SU-DHL-6 (cell line): ENCODE measurements around the gene LRP1-AS.

Source experiments
- H2AFZ ChIP-seq: fragments of 200-600 bp; sonication (generic); 2 replicates; pipeline ENCODE4 v1.6.1; 2014; ENCODE audit warnings: low read depth, mild to moderate bottlenecking, moderate library complexity, mixed read lengths, antibody characterized with exemption, low read length; ENCODE audit not compliant: severe bottlenecking
- H3F3A ChIP-seq: fragments of 200-600 bp; shearing (Covaris generic); 2 replicates; pipeline ENCODE4 v1.6.0; 2016; ENCODE audit warnings: antibody characterized with exemption, mild to moderate bottlenecking; ENCODE audit not compliant: insufficient read depth
- H3K27ac ChIP-seq: fragments of 200-600 bp; sonication (generic); 2 replicates; pipeline ENCODE4 v1.5.1; 2016; ENCODE audit warnings: low read depth, mild to moderate bottlenecking, low read length, moderate library complexity, mixed read lengths
- H3K27me3 ChIP-seq: fragments of 200-600 bp; sonication (generic), shearing (Covaris generic); 2 replicates; pipeline ENCODE4 v1.6.0; 2014; ENCODE audit warnings: mild to moderate bottlenecking, low read length
- H3K36me3 ChIP-seq: fragments of 200-600 bp; sonication (generic); 2 replicates; pipeline ENCODE4 v1.6.1; 2014; ENCODE audit warnings: mild to moderate bottlenecking, low read length, mixed read lengths
- H3K4me2 ChIP-seq: fragments of 300-600, 200-600 bp; shearing (Covaris generic), sonication (generic); 2 replicates; pipeline ENCODE4 v1.6.0; 2014; ENCODE audit warnings: low read length, low read depth, mild to moderate bottlenecking; ENCODE audit not compliant: poor library complexity, severe bottlenecking
- H3K4me3 ChIP-seq: fragments of 200-600 bp; sonication (generic); 2 replicates; pipeline ENCODE4 v1.5.1; 2014; ENCODE audit warnings: antibody characterized with exemption, low read length, mild to moderate bottlenecking, mixed read lengths; ENCODE audit not compliant: insufficient read depth, poor library complexity, severe bottlenecking
- H3K79me2 ChIP-seq: fragments of 200-600 bp; sonication (generic); 2 replicates; pipeline ENCODE4 v1.6.1; 2014; ENCODE audit warnings: mild to moderate bottlenecking, low read length, moderate library complexity; ENCODE audit not compliant: insufficient read depth
- H3K9ac ChIP-seq: fragments of 200-600 bp; sonication (generic); 2 replicates; pipeline ENCODE4 v1.7.0; 2014; ENCODE audit warnings: mild to moderate bottlenecking, low read length
- H3K9me2 ChIP-seq: fragments of 200-600 bp; sonication (generic); replicated peaks from 2 replicates; pipeline ENCODE4 v1.6.1; 2014; ENCODE audit warnings: low read length; ENCODE audit not compliant: insufficient read depth
- H3K9me3 ChIP-seq: fragments of 200-600 bp; sonication (generic); 2 replicates; pipeline ENCODE4 v1.6.1; 2014; ENCODE audit warnings: low read length, mixed read lengths; ENCODE audit not compliant: insufficient read depth
- H4K20me1 ChIP-seq: fragments of 200-600 bp; sonication (generic); 2 replicates; pipeline ENCODE4 v1.6.1; 2014; ENCODE audit warnings: low read depth, mild to moderate bottlenecking, antibody characterized with exemption, low read length, moderate library complexity, mixed read lengths
- CTCF ChIP-seq: fragments of 200-600 bp; sonication (generic); IDR thresholded peaks from one replicate; pipeline ENCODE4 v1.5.1; 2017; ENCODE audit warnings: antibody characterized with exemption, mild to moderate bottlenecking, low read length, moderate library complexity; ENCODE audit not compliant: insufficient read depth, poor library complexity, severe bottlenecking
- EZH2phosphoT487 ChIP-seq: fragments of 200-600 bp; sonication (generic), shearing (Covaris generic); conservative IDR thresholded peaks from 2 replicates; pipeline ENCODE4 v1.6.1; 2018; ENCODE audit warnings: mild to moderate bottlenecking, antibody characterized with exemption, low read length, moderate library complexity, mixed read lengths

Gene LRP1-AS

GRCh38 chr12:57187222-57188089, 40.0 kb upstream of the LRP1-AS start:
- Histone ChIP-seq H3F3A (no peaks in the 10 kb centered on the region), H3K27me3 (no peaks in the 10 kb centered on the region), H3K9me2 (no peaks in the 10 kb centered on the region), H4K20me1 (no peaks in the 10 kb centered on the region), H3K36me3 (no peaks in the 10 kb centered on the region), H3K4me3 (no peak overlapping the region), H3K27ac (no peak overlapping the region), H2AFZ (no peak overlapping the region), H3K9ac (no peak overlapping the region), H3K4me2 (no peak overlapping the region), H3K9me3 (no peaks in the 10 kb centered on the region), H3K79me2 (no peaks in the 10 kb centered on the region)
- TF ChIP-seq CTCF (no peak), EZH2phosphoT487 (no peak)

DNA sequence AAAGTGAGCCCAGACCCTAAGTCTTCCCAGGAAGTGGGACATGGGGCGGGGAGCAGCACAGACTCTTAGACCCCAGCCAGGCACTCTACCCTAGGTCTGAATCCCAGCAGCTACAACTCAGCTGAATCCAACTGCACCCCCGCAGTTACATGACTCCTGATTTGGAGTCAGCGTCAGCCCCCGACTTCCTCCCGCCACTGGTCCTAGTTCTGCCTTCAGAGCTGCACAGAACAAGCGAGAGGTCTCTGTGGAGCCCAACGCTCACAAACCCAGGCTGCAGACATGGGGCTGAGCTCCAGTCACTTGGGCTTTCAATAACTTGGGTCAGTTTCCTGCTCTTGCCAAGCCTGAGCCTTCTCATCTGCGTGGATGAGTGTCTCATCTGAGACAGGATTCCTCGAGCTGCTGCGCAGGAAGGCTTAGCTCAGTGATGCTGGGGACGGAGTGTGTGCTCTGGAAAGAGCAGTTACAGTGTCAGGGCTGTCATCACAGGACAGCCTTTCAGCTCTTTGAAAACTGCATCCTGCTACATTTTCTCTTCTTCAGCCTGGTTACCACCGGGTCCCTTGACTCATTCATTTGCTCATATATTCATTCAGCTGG, 38.6 kb upstream of the LRP1-AS start:
- no peak overlapping the region for H2AFZ ChIP-seq
- no peaks in the 10 kb centered on the region for H3F3A ChIP-seq
- H4K20me1 ChIP-seq: no peaks in the 10 kb centered on the region
- H3K9me3 ChIP-seq: no peaks in the 10 kb centered on the region
- no peaks in the 10 kb centered on the region for H3K27me3 ChIP-seq
- H3K4me2 ChIP-seq: no peak overlapping the region
- no peaks in the 10 kb centered on the region for H3K36me3 ChIP-seq
- TF ChIP-seq EZH2phosphoT487: no peak
- TF ChIP-seq CTCF: no peak
- no peaks in the 10 kb centered on the region for H3K79me2 ChIP-seq
- no peak overlapping the region for H3K27ac ChIP-seq
- no peak overlapping the region for H3K4me3 ChIP-seq
- no peaks in the 10 kb centered on the region for H3K9me2 ChIP-seq
- H3K9ac ChIP-seq: no peak overlapping the region

- Histone ChIP-seq H3K9ac (no peak overlapping the region), H3K79me2 (no peaks in the 10 kb centered on the region), H2AFZ (no peak overlapping the region), H3F3A (no peaks in the 10 kb centered on the region), H3K27me3 (no peaks in the 10 kb centered on the region), H3K36me3 (no peaks in the 10 kb centered on the region), H3K9me2 (no peaks in the 10 kb centered on the region), H3K27ac (no peak overlapping the region), H3K4me3 (no peak overlapping the region), H3K4me2 (no peak overlapping the region), H4K20me1 (no peaks in the 10 kb centered on the region), H3K9me3 (no peaks in the 10 kb centered on the region)
- TF ChIP-seq EZH2phosphoT487 (no peak), CTCF (no peak)
Measured at GRCh38 chr12:57185403-57185802, 38.0 kb upstream of the LRP1-AS start.
